DMS153 treated with DMSO at 0.1 percent for 48 hours (cell line): ENCODE results near the gene MPV17L2.
"Not testable (repeated sequence)": the region's sequence is repeated elsewhere in the genome, so short reads cannot be mapped to it uniquely, and the experiment has no call there.

Experiments used
- DNase-seq: peaks from one replicate; lab custom pipeline; 2025; ENCODE audit not compliant: unreplicated experiment; lab: John Stamatoyannopoulos, UW

MPV17L2 gene

DNA sequence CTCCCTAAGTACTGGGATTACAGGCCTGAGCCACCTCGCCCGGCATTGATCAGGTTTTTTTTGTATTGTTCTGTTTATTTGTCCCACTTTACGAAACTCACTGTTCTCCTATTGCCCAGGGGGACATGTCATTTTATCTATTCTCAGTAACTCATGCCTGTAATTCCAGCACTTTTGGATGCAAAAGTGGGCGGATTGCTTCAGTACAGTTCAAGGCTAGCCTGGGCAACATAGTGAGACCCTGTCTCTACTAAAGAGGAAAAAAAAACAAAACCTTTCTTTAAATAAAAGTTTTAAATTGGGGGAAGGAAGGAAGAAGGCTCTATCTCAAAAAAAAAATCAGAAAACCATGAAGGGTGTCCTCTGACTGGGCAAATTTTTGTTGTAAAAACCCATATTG is 2.7 kb upstream of the MPV17L2 start:
- no peak for DNase-seq

DNA sequence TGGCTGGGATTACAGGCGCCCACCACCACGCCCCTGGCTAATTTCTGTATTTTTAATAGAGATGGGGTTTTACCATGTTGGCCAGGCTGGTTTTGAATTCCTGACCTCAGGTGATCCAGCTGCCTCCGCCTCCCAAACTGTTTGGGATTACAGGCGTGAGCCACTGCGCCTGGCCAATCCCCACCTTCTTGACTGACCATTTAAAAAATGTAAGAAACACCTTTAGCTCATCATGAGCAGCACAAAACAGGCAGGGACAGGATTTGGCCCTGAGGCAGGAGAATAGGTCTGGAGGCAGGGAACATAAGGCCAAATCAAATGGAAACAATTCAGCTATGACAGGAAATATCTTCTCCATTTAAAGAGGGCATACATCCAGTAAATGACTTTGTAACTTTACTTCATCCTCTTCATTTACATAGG is 1.4 kb upstream of the MPV17L2 start:
- no peak for DNase-seq

DNA sequence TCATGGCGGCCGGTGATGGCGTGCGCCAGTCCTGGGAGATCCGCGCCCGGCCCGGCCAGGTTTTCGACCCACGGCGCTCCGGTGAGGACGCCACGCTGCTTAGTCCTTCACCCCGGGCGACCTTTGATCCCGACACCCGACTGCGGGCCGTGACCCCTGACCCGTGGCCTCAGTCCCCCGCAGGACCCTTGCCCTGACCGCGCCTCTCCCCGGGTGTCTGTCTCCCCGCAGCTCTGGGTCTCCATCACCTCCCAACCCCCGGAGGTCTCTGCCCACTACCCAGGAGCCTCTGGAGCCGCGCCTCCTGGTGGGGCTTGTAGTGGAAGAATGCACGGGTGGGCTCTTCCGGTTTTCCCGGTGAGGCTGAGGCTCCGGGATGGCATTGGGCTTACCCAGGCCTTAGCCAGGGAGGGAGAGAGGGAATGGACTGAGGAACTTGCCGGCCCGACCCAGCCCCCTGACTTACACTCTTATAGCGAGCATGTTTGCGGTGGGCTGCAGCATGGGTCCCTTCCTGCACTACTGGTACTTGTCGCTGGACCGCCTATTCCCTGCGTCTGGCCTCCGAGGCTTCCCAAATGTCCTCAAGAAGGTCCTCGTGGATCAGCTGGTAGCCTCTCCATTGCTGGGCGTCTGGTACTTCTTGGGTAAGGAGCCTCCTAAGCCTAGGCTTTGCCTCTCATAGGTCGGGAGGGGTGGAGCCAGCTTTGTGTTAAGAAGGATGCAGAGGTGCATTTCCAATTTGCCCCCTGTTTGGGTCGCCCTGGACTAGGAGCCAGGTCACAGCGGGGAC is 566 bp downstream of the MPV17L2 start:
- DNase-seq = no peak

DNA sequence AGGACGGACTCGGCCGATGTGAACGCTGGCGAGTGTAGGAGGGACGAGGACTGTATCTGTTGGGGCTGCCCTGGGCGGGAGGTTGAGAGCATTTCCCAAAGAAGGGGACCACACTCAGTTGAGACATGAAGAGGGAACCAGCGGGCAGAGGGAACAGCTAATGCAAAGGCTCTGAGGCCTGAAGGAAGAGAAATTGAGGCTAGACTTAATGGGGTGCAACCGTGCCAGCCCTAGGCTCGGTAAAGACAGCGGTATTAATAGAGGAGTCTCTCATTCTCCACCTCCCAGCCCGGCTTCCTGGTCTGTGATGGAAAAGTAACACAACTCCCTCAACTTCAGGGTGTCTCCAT is 1.1 kb downstream of the MPV17L2 start:
- no peak for DNase-seq

DNA sequence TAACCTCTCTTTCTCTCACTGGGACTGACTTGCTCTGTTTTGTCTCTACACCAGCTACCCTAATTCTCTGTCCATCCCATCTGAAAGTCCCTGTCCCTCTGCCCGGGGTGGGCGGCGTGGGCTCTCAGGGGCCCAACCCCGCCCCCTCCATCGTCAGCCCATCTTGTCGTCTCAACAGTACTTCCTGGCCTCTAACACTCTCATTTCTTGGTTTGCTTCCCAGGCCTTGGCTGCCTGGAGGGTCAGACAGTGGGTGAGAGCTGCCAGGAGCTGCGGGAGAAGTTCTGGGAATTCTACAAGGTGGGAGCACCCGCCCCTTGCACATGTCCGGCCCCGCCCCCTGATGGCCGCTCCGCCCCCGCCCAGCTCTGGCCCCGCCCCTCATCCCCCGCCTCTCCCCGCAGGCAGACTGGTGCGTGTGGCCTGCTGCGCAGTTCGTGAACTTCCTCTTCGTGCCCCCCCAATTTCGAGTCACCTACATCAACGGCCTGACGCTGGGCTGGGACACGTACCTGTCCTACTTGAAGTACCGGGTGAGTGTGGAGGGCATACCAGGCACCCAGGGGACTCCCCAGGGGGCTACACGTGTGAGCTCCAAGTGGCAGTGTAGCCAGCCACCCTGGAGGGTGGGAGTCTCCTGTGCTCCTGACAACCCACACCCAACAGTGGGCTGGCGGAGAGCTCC is 1.7 kb downstream of the MPV17L2 start:
- DNase-seq = no peak

DNA sequence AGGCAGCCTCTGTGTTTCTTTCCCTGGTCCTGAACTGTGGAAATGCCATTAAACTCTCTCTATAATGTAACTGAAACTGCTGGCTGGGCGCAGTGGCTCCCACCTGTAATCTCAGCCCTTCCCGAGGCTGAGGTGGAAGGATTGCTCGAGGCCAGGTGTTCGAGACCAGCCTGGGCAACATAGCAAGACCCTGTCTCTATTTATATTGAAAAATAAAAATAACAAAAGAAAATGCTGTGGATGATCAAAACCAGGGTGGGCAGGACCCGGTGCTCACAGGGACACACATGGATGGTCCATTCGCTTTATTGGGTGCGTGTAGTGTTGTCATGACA is 3.5 kb downstream of the MPV17L2 start:
- DNase-seq = no peak

DNA sequence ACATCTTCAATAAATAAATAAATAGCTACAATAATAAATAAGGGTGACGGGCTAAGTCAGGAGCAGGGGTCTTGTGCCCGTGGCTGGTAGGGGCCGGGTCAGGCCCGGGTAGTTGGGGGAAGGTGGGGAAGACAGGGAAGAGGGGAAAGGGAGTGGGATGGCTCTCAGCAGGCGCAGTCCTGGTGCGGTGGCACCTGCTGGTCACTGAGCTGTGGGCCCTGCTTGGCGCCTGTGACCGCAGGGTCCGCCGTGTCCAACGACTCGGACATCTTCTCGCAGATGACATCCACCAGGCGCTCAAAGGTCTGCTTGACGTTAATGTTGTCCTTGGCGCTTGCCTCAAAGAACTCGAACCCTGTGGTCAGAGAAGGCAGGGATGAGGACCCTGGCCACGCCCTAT is 4.3 kb downstream of the MPV17L2 start:
- no peak for DNase-seq

DNA sequence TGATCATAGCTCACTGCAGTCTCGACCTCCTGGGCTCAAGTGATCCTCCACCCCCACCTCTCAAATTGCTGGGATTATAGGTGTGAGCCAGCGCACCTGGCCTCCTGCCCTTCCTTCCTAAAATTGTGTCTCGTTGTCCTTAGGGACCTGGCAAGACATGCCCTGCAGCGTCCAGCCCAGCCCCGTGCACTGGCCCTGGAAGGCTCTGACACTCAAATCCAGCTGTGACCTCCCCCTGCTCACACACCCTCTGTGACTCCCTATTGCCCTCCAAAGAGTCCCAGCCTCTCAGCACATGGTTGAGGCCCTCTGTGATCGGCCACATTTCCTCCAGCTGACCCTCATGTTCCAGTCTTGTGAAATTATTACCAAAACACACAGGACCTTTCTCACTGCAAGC is 4.9 kb downstream of the MPV17L2 start:
- DNase-seq = no peak

DNA sequence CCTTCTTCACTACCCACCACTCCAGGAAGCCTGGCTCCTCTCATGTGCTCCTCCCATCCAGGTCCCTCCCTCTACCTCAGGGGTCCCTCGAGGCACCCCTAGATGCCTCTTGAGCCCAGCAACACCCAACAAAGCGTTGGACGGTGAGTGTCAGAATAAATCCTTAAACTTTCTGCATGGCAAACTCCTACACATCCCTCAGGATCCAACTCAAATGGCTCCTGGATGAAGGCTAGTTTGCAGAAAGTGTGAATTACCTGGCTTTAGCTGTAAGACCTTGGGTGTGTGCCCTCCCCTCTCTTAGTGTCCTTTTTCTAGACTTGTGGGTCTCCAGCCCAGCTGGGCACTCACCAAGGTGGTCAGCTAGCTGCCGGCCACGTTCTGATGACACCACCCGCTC is 5.4 kb downstream of the MPV17L2 start:
- DNase-seq = no peak

DNA sequence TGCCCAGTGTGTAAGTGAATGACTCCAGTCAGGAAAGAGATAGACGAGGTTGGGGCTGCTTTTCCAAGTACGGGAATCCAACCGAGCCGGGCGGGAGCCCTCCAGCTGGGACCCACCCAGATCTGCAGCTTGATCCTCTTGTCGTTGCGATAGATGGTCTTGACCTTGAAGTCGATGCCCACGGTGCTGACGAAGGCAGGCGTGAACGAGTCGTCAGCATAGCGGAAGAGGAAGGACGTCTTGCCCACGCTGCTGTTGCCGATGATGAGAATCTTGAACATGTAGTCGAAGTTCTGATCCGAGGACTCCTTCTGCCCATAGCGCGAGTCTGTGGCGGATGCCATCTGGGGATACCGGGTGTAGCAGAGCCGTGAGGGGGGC is 9.4 kb downstream of the MPV17L2 start:
- DNase-seq = no peak

DNA sequence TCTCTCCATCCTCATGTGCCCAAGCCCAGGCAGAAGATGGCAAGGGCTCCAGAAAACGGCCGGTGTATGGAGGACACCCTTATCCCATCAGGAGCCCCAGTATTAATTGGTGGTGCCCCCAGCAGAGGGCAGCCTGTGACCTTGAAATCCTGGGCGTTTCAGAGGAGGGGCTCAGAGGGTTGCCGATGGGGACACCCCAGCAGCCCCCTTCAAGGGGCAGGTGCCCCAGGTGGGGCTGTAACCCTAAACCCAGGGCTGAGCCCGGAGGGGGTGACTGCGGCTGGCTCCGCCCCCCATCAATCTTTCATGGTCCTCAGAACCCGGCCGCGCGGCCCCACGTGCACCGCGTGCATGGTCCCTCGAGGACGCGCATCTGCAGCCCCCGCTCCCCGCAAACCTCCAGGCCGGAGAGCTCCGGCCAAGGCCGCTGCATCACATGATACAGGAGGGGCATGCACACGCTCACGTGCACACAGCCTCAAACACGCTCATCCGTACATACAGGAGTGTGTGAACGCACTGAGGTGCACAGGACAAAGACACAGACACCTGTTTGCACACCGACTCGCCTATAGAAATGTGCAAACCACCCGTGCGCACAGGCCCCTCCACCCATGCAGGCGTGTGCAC is 9.9 kb downstream of the MPV17L2 start:
- DNase-seq = no peak

DNA sequence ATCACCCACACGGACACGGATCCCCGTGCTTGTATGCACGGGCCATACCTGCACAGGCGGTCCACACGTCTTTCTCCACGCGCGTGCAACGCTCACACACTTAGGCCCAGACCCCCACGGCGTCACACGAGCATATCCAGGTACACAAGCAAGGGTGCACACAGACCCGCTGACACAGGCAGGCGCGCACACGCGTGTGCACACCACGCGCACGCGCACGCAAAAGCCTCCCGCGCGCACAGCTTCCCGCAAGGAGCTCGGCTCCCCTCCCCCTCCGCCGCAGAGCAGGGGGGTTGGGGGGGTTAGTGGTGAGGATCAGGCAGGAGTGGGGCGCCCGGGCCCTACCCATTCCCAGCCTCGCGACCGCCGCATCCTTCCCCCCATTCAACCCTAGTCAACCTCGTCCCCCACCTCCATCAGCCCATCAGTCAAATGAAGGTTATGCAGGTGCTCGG is 10.4 kb downstream of the MPV17L2 start:
- no peak for DNase-seq

DNA sequence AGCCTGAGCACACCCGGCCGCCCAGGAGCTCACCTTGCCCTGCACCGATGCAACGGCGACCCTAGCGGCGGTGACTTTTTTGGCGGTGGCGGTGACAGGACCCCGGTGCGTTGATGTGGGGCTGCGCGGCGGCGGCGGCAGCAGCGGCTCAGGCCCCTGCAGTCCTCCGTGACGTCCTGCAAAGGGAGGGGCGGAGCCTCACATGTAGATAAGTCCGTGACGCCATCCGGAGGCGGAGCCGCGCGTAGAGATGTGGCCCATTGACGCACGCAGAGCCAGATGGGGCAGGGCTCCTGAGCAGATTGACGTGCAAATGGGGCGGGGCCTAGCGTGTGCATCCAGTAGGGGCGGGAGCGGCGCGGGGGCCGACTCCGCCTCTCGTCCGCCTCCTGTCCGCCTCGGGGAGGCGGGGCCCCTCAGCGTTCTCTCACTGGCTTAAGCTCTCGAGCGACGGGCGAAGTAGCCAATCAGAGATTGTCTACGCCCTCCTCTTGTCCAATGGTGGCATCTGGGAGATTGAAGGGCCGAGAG is 10.9 kb downstream of the MPV17L2 start, which contains the start of gene RAB3A:
RAB3A (minus strand) TSS at position 180 of the 531 bp plus-strand sequence. CDS start 1,302 bp downstream, outside the sequence.
- DNase-seq = peak; percentile 99

DNA sequence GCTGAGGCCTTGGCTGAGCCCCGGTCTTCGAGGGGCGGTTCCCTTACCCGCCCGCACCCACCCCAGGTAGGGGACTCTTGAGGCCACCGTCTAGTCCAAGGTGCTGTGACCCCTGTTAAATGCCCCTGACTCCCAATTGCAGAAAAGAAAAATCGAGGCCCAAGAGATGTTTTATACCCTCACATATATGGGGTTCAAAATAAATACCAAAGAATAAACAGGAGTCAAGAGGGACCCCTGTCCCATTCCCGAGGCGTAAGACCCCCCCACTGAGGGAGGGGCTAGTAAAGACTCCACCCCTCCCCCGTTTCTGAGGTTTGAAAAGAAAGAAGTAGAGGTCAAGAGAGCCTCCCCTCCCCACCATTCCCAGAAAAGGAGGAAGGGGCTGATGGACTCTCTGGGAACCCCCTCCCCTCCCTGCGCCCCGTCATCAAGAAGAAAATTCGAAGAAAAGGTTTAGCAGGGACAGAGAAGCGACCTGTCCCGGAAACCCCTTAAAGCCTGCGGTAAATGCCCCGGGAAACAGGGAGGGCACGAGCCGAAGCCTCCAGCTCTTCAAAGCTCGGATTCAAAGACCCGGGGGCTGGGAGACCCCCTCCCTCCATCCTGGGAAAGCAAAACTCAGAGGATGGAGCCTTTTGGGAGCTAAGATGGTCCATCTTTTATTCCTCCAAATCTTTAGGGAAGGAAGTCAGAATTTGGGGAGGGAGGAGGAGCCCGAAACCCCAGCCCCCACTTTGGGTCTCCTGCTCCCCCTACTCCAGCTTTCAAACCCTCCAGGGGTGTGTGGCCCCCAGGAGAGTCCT is 11.6 kb downstream of the MPV17L2 start:
- DNase-seq = peak; percentile 68

DNA sequence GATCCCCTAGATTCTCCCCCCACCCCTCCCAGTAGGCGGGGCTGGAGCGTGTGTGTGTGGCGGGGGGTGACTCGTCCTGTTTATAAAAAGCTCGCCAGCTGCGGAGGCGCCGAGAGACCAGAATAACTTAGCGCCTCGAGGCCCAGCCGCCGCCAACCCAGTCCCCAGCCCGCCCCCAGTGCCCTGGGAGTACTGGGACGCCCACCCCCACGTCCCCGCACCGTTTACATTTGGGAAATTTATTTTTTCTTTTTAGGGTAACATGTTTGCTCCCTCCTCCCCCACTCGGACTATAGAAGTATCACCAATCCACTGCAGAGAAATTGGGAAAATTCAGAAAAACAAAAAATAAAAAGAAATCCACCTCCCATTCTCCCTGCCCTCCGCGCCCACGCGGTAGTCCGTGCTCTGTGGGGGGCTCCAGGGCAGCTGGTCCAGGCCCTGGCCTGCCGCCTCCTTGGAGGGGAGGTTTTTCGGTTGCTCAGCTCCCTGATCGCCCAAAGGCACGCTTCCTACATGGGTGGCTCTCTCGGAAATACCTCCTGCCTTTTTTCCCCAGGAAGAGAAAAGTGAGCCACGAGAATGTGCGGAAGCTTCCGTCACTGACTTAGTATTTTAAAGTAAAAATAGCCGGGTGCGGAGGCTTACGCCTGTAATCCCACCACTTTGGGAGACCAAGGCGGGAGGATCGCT is 12.3 kb downstream of the MPV17L2 start:
- DNase-seq = no peak

DNA sequence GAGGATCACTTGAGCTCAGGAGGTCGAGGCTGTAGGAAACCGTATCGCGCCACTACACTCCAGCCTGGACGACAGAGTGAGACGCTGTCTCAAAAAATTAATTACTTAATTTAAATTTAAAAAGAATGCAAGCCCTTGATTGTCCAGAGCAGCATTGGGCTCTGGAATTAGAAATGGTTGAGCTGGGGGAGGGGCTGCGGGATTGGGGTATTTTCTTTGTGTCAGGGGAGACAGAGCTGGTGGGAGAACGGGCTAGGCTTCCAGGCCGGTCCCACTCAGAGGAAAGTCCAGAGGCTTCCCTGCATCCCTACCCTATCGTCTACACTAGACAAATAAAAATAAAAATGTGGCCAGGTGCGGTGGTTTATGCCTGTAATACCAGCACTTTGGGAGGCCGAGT is 13.0 kb downstream of the MPV17L2 start:
- no peak for DNase-seq

DNA sequence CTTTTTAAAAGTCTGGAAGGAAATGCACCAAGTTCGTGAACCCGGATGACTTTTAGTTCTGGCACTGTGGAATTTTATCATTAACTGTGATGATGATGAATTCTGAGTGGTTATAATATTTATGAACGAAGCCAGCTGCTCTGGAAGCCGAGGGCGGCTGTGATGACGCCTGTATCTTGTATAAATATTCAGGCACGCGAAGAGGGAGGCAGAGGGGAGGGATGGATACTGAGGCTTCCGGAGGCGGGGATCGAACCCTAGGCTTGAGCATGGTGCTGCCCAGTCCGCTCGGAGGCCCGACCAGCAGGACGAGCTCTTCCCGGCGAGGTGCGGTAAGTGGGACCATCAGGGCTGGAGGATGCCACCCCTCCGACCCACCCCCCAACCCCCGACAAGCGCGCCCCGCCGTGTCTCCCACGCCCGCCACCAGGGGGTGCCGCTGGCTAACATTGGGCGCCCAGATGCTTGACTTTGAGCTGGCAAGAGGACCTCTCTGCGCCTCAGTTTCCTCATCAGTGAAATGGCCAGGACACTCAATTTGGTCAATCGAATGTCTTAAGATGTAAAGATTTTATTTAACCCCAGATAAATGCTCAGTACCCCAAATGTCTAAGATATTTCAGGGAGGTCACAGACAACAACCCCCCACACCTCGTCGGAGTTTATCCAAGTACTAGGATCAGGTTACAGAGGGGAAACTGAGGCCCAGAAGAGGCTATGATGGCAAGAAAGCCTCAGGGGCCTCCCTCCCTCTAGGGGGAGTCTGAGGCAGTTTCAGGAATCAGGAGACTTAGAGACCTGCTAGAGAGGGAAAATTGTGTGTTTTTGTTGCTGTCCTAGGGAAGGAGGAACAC is 15.3 kb downstream of the MPV17L2 start:
- DNase-seq = no peak

DNA sequence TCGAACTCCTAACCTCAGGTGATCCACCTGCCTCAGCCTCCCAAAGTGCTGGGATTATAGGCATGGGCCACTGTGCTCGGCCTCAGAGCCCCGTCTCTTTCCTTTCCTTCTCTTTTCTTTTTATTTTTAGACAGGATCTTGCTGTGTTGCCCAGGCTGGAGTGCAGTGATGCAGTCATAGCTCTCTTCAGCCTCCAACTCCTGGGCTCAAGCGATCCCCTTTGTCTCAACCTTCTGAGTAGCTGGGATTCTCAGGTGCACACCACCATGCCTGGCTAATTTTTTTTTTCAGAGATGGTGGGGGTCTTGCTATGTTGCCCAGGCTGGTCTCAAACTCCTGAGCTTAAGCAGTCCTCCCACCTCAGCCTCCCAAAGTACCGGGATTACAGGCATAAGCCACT is 16.9 kb downstream of the MPV17L2 start:
- not testable (repeated sequence) for DNase-seq

DNA sequence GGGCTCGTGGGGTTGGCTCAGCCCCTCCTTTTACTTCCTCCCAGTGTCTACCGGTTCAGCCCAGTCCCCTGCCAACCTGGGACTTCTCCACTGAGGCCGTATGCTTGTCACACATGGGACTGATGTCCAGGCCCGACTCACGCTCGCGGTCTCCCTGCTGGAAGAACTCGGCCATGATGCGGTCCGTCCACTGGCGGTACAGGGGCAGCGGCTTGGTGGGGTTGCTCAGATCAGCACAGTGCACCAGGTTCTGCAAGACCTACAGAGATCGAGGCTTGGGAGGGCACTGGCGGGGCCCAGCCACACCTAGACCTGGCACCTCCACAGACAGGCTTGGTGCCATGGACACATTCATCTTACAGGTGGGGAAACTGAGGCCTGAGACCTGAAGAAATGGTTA is 18.7 kb downstream of the MPV17L2 start:
- DNase-seq = no peak
